NCI-H2029 (cell line): Measurements from ENCODE around the gene SEMA4D.

Experiments used
- DNase-seq: peaks from one replicate; lab custom pipeline; 2025; lab: John Stamatoyannopoulos, UW

Gene SEMA4D

GRCh38 chr9:89311346-89312221 is 186.3 kb downstream of the SEMA4D start:
- no peak for DNase-seq
